ENCODE data around the gene PPM1D.
"Not testable (repeated sequence)": the region's sequence is repeated elsewhere in the genome, so short reads cannot be mapped to it uniquely, and the experiment has no call there.

Gene PPM1D

DNA sequence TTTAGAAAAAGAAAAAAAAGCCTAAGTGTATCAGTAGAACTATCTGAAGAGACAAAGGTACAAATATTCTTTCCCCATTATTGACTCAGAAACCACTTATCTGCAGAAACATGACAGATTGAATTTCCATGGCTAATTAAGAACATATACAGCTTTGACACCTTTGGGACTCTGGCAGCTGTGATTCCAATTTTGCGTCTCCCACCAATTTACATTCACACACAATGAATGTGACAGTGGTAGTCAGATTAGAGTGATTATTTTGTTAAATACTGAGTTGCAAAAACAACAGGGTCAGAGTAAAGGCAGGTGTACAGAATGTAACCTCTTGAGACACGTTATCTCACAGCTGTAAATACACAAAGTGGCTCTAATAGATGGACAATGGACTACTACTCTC lies 5.3 kb upstream of the PPM1D start:
- DNase-seq, result no peak

DNA sequence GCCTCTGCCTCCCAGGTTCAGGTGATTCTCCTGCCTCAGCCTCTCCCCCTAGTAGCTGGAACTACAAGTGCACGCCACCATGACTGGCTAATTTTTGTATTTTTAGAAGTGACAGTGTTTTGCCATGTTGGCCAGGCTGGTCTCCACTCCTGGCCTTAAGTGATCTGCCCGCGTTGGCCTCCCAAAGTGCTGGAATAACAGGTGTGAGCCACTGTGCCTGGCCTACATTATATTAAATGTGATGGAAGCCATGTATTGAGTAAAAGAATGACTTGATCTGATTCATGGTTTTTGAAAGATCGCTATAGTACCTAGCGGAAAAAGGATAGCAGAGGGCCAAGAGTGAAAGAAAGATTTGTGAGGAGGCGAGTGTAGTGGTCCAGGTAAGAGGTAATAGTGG lies 2.7 kb upstream of the PPM1D start:
- DNase-seq, result no peak

DNA sequence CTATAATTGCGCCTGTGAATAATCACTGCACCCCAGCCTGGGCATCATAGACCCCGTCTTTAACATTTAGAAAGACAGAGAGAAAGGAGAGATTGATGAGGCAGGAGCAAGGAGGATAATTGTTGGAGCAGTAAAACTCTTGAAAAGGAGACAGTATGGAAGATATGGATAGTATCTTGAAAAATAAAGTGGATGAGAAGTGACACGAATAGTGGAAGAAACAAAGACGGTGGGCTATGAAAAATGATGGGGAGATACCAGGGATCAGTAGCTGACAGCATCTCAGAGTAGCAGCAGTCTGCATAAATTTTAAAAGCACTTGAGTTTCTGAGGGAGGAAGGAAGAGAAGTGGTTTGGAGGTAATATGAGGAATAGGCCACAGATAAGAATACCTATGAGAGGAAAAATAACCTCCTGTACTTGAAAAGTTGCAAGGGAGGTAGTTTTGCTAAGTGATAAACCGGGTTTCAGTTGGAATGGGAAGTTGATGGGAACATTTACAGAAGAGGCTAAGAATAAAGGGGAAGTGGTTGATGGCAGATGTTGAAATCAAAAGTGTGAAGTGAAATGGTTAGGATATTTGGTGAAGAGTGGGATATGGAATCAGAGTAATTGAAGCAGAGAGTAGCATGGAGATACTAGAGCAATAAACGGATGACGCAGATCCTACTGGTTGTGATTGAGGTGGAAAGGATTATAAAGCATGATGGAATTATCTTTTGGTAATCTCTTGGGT lies 1.8 kb upstream of the PPM1D start:
- no peak for DNase-seq

DNA sequence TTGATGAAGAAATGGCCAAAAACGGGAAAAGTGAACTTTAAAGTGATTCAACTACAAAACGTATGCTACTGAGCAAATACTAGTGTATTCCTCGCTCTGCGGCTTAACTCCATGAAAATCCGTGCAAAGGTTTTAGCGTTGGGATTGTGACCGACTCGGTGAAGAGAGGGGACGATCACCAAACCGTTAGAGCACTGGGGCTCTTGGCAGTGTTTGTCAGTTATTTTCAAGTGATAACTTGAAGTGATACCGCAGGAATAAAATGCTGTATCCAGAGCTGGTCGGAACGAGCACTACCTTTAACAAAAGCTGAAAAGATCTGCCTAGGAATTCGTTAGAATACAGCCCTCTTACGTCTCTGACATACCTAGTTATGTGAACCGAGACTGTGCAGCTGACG lies 773 bp upstream of the PPM1D start:
- DNase-seq, result no peak

DNA sequence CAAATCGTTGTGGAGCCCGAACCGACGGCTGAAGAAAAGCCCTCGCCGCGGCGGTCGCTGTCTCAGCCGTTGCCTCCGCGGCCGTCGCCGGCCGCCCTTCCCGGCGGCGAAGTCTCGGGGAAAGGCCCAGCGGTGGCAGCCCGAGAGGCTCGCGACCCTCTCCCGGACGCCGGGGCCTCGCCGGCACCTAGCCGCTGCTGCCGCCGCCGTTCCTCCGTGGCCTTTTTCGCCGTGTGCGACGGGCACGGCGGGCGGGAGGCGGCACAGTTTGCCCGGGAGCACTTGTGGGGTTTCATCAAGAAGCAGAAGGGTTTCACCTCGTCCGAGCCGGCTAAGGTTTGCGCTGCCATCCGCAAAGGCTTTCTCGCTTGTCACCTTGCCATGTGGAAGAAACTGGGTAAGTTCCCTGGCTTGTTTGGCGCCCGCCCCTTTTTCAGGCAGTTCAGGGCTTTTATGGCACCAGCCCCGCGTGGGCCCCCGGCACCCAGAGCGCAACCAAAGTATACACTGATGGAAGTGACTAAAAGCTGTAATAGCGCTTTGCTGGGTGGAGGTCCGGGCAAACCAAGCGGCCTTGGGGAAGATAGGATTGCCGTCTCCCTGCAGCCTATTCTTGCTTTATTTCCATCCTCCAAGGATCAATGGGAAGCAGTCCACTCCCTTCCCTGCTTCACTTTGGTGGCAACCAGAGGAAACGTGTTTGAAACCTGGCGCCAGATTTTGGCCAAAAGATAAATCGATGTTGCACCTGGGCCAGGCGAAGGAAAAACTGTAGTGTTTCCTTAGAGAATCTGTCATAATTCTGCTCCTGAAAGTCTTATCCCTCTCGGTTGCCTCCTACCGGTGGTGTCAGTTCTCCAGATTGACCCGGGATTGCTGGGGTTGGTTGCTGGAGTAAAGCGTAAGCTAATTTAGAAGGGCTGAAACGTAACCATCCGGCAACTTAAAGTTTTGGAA lies 775 bp downstream of the PPM1D start:
- peak; percentile 71 for DNase-seq

DNA sequence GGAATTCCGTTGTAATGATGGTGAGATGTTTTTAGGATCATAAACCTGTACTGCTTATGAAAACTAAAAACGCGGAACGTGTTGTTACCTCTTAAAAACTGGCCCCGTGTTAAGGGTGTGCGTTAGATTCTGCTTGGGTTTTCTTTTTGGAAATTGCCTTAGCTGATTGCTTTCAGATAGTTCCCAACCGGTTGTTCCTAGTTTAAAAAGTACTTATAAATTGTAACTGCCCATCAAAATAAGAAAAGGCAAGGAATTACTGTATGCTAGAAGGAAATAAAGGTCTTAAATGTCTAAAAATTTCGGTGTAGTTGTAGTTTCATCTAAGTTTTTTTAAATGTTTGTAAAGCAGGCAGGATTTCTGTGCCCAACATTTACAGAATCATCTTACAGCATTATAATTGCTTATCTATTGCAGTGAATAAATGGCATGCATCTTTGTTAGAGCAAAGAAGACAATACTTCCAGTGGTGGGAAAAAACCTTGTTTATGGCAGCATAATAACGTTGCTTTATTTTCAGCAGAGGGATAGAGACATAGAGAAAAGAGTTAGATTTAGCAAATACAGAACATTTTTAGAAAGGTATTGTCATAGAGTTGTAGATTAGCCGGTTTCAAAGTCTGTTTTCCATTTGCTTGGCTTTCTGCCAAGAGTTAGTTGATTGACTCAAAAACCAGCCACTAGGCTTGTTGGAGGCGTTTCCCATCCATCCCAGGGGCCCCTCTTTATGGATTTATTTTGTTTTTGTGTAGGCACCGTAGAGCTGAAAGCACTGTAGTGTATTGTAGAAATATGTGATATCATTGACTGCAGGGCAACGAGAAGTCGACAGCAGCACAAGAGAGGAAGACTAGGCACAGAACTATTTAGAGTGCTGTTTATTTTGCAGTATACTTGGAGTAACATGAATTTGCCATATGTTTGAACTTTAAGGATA lies 1.7 kb downstream of the PPM1D start:
- peak; percentile 64 for DNase-seq

DNA sequence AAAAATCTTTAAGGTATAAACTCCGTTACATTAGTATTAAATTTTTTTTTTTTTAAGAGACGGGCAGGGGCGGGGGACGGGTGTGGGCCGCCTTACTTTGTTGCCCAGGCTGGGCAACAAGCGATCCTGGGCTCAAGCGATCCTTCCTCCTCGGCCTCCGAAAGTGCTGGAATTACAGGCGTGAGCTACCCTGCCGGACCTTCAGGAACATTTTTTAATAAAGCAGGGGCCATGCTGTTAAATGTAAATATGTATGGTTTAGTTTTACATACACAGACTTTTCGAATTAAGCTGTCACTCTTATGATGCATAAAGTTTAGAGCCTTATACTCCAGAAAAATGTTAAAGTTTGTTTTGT lies 2.4 kb downstream of the PPM1D start:
- DNase-seq, result no peak

DNA sequence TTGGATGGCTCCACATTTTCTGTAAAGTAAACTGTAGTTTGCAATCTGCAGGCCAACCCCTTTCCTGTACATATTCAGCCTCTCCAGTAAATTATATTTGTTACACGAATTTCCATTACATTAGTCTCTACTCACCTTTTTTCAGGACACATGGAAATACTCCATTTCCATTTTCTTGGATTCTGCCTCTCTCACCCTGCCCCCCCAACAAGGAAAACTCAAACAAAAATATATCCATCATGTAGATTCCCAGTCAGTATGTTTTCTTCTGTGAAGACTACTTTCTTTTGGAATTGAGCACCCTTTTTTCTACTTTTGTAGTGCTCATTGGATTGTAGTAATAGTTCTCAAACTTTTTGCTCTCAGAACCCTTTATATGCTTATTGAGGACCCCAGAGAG lies 2.9 kb downstream of the PPM1D start:
- no peak for DNase-seq

DNA sequence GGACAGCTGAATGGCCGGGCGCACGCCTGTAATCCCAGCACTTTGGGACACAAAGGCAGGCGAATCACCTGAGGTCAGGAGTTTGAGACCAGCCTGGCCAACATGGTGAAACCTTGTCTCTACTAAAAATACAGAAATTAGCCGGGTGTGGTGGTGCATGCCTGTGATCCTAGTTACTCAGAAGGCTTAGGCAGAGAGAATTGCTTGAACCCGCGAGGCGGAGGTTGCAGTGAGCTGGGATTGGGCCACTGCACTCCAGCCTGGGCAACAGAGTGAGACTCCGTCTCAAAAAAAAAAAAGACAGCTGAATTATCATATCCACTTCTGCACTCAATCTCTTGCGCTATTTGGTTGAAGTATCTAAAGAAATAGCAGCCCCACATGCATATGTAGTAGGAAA lies 3.5 kb downstream of the PPM1D start:
- not testable (repeated sequence) for DNase-seq

DNA sequence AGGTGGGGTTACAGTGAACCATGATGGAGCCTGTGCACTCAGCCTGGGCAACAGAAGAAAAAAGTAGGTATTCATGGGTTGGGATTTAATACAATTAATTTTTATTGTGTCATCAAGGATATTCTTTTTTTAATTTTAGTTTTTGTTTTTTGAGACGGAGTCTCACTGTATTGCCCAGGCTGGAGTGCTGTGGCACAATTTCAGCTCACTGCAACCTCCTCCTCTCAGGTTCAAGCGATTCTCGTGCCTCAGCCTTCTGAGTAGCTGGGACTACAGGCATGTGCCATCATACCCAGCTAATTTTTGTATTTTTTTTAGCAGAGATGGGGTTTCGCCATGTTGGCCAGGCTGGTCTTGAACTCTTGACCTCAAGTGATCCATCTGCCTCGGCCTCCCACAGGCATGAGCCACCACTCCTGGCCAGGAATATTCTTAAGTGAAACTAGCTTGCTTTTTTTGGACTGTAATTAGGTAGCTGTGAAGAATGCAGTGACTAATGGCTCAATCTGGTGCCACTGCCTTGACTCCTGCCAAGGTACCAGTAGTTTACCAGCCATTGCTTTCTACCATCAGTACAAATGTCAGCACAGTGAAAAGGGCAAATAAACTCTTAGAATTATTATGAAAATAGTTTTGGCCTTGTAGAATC lies 4.8 kb downstream of the PPM1D start:
- DNase-seq, result no peak

DNA sequence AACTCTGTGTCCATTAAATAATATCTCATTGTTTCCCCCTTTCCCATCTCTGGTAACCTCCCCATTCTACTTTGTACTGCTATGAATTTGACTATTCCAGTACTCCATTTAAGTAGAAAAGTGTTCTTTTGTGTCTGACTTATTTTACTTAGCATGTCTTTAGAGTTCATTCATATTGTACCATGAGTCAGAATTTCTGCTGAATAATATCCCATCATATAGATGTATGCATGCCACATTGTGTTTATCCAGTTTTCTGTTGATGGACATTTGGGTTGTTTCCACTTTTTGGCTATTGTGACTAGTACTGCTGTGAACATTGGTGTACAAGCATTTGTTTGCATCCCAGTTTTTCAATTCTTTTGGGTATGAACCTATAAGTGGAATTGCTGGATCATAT lies 6.0 kb downstream of the PPM1D start:
- no peak for DNase-seq

DNA sequence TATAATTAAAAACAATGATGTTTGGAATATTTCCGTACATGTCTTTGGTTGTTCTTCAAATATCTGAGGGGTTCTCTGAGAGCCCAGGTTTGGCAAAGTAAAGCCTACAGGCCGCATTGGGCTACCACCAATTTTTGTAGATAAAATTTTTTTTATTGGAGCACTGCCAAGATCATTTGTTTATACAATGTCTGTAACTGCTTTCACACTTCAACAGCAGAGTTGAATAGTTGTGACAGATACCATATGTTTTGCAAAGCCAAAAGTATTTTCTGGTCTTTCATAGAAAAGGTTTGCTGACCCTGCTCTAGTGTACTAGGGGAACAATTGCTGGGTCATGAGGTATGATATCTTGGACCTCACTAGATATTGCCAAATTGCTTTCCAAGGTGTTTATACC lies 10.5 kb downstream of the PPM1D start:
- no peak for DNase-seq

DNA sequence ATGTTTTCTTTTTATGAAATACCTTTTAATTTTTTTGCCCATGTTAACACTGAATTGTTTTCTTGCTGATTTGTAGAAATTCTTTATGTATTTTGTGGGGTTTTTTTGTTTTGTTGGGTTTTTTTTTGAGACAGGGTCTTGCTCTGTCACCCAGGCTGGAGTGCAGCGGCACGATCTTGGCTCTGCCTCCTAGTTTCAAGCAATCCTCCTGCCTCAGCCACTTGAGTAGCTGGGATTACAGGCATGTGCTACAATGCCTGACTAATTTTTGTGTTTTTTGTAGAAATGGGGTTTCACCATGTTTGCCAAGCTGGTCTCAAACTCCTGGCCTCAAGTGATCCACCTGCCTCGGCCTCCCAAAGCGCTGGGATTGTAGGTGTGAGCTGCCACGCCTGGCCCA lies 11.3 kb downstream of the PPM1D start:
- DNase-seq, result not testable (repeated sequence)

DNA sequence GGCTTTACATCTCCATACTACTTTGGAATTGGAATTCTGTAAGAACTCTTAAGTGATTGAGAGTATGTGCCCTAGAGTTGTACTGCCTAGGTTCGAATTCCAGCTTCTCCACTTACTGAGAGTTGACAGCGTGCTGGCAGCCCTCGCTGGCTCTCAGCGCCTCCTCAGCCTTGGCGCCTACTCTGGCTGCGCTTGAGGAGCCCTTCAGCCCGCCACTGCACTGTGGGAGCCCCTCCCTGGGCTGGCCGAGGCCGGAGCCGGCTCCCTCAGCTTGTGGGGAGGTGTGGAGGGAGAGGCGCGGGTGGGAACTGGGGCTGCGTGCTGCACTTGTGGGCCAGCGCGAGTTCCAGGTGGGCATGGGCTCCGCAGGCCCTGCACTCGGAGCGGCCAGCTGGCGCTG lies 13.3 kb downstream of the PPM1D start:
- DNase-seq, result no peak

DNA sequence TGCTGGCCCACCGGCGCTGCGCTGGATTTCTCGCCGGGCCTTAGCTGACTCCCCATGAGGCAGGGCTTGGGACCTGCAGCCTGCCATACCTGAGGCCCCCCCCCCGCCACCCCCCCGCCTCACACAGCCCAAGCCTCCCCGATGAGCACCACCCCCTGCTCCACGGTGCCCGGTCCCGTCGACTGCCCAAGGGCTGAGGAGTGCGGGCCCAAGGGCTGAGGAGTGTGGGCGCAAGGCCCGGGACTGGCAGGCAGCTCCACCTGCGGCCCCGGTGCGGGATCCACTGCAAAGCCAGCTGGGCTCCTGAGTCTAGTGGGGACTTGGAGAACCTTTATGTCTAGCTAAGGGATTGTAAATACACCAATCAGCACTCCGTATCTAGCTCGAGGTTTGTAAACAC lies 13.8 kb downstream of the PPM1D start:
- DNase-seq, result not testable (repeated sequence)

DNA sequence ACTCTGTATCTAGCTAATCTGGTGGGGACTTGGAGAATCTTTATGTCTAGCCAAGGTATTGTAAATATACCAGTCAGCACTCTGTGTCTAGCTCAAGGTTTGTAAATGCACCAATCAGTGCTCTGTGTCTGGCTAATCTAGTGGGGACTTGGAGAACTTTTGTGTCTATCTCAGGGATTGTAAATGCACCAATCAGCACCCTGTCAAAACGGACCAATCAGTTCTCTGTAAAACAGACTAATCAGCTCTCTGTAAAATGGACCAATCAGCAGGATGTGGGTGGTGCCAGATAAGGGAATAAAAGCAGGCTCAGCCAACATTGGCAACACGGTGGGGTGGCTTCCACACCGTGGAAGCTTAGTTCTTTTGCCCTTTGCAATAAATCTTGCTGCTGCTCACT lies 14.3 kb downstream of the PPM1D start:
- not testable (repeated sequence) for DNase-seq

DNA sequence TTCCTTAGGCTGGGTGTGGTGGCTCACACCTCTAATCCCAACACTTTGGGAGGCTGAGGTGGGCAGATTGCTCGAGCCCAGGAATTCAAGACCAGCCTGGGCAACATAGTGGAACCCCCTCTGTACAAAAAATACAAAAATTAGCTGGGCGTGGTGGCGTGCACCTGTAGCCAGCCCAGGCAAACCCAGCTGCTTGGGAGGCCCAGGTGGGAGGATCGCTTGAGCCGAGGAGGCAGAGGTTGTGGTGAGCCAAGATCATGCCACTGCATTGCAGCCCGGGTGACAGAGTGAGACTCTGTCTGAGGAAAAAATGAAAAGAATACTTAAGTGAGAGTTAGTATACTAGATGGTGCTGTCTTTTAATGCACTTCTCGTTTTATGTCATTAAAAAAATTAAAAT lies 15.1 kb downstream of the PPM1D start:
- DNase-seq, result no peak

DNA sequence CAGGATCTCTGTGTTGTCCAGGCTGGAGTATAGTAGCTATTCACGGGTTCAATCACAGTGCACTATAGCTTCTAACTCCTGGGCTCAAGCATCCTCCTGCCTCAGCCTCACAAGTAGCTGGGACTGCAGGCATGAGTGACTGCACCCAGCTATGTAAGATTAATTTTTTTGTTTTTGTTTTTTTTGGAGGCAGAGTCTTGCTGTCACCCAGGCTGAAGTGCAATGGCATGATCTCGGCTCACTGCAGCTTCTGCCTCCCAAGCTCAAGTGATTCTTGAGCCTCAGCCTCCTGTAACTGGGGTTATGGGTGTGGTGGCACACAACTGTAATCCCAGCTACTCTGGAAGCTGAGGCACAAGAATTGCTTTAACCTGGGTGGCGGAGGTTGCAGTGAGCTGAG lies 15.8 kb downstream of the PPM1D start:
- no peak for DNase-seq

DNA sequence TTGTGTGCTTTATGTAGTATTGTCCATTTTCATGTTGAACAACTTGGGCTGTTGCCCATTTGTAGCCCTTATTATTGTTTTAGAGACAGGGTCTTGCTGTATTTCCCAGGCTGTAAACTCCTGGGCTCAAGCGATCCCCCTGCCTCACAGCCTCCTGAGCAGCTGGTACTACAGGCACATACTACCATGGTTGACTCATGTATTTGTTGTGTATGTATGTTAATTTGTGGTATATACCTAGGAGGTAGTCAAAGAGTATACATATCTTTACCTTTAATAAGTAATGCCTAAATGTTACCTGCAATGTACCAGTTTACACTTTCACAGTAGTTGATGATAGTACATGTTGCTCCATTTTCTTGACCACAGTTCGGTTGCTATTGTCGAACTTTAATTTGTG lies 18.1 kb downstream of the PPM1D start:
- DNase-seq, result no peak

DNA sequence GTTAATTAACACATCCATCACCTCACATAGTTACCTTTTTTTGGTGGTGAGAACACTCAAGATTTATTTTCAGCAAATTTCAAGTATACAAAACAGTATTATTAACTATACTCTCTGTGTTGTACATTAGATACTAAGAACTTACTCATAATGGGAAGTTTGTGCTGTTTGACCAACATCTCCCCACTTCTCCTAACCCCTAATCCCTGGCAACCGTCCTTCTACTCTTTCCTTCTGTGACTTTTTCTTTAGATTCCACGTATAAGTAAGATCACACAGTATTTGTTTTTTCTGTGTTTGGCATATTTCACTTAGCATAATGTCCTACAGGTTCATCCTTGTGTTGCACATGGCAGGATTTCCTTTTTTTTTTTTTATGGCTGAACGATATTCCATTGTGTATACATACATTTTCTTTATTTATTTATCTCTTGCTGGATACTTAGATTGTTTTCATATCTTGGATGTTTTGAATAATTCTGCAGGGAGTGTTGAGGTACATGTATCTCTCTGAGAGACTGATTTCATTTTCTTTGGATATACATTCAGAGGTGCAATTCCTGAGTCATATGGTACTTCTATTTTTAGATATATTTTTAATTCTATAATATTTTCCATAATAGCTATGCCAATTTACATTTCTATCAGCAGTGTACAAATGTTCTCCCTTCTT lies 19.0 kb downstream of the PPM1D start:
- DNase-seq, result no peak

DNA sequence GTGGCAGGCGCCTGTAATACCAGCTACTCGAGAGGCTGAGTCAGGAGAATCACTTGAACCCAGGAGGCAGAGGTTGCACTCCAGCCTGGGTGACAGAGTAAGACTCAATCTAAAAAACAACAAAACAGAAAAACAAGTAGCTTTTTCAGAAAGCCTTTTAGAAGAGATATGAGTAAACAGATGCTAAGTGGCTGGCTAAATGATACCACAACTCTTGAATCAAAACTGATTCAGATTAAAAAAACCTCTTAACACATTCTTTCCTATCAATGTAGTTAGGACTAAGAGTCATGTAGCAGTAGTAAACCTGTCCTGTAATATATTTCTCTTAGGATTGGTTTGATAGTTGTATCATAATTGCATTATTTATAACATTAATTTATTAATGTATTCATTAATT lies 23.0 kb downstream of the PPM1D start:
- DNase-seq, result no peak

DNA sequence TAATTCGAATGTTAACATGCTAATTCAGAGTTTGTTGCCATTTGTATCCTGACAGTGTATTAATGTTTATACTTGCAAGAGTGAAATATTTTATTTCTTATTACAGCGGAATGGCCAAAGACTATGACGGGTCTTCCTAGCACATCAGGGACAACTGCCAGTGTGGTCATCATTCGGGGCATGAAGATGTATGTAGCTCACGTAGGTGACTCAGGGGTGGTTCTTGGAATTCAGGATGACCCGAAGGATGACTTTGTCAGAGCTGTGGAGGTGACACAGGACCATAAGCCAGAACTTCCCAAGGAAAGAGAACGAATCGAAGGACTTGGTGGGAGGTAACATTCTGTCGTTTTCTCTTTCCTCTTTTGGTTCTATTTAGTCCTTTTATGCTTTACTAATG lies 23.4 kb downstream of the PPM1D start:
- DNase-seq, result no peak
